ENCODE measurements around the gene TPPP2.
"Not testable (repeated sequence)": the region's sequence is repeated elsewhere in the genome, so short reads cannot be mapped to it uniquely, and the experiment has no call there.

TPPP2 gene

GRCh38 chr14:21029917-21030316, at the start of gene TPPP2:
TPPP2 (plus strand) TSS chr14:21030217; CDS start chr14:21030582, 365 bp downstream.
- no peak for DNase-seq

- DNase-seq, result no peak
Observed at GRCh38 chr14:20980906-20981305, 49.1 kb upstream of the TPPP2 start.

- DNase-seq, result no peak
Observed at GRCh38 chr14:20982646-20983369, 47.2 kb upstream of the TPPP2 start.

GRCh38 chr14:20985650-20986049, 44.4 kb upstream of the TPPP2 start:
- not testable (repeated sequence) for DNase-seq

- no peak for DNase-seq
Observed at GRCh38 chr14:20986811-20987210, 43.2 kb upstream of the TPPP2 start.

GRCh38 chr14:20988717-20989470, 41.1 kb upstream of the TPPP2 start:
- no peak for DNase-seq

GRCh38 chr14:20989471-20989786, 40.6 kb upstream of the TPPP2 start:
- no peak for DNase-seq

- DNase-seq, result peak; percentile 62
Observed at GRCh38 chr14:20989787-20990600, 40.0 kb upstream of the TPPP2 start, which contains the start of gene METTL17. METTL17 (plus strand) TSS chr14:20989980; CDS start chr14:20990003, 23 bp downstream.

GRCh38 chr14:20996521-20996920, 33.5 kb upstream of the TPPP2 start:
- no peak for DNase-seq

GRCh38 chr14:20997115-20997514, 32.9 kb upstream of the TPPP2 start:
- DNase-seq, result no peak

- DNase-seq, result no peak
Observed at GRCh38 chr14:20997564-20997963, 32.5 kb upstream of the TPPP2 start.

GRCh38 chr14:20998139-20998538, 31.9 kb upstream of the TPPP2 start:
- DNase-seq, result no peak

GRCh38 chr14:20998674-20999366, 31.2 kb upstream of the TPPP2 start, which contains the start of gene SLC39A2:
SLC39A2 (plus strand) TSS chr14:20999293; CDS start chr14:20999447, 154 bp downstream.
- no peak for DNase-seq

GRCh38 chr14:20999591-20999990, 30.4 kb upstream of the TPPP2 start:
- no peak for DNase-seq

GRCh38 chr14:21001218-21001617, 28.8 kb upstream of the TPPP2 start:
- DNase-seq, result no peak

GRCh38 chr14:21003788-21004346, 26.1 kb upstream of the TPPP2 start:
- no peak for DNase-seq

- not testable (repeated sequence) for DNase-seq
Observed at GRCh38 chr14:21009721-21010120, 20.3 kb upstream of the TPPP2 start.

- DNase-seq, result no peak
Observed at GRCh38 chr14:21011136-21011535, 18.9 kb upstream of the TPPP2 start.

GRCh38 chr14:21014761-21015190, 15.2 kb upstream of the TPPP2 start:
- DNase-seq, result no peak

- DNase-seq, result no peak
Observed at GRCh38 chr14:21015312-21015711, 14.7 kb upstream of the TPPP2 start.

GRCh38 chr14:21016413-21017190, 13.4 kb upstream of the TPPP2 start:
- no peak for DNase-seq
